RPMI8226 (cell line): ENCODE measurements around the gene HOXA1.
A peak's percentile ranks its signal among the peaks of the same experiment; 100 is the strongest.

ENCODE experiments used
- DNase-seq: peaks from one replicate; pipeline ENCODE4 v3.0.0-alpha.2; 2015

Gene HOXA1

DNA sequence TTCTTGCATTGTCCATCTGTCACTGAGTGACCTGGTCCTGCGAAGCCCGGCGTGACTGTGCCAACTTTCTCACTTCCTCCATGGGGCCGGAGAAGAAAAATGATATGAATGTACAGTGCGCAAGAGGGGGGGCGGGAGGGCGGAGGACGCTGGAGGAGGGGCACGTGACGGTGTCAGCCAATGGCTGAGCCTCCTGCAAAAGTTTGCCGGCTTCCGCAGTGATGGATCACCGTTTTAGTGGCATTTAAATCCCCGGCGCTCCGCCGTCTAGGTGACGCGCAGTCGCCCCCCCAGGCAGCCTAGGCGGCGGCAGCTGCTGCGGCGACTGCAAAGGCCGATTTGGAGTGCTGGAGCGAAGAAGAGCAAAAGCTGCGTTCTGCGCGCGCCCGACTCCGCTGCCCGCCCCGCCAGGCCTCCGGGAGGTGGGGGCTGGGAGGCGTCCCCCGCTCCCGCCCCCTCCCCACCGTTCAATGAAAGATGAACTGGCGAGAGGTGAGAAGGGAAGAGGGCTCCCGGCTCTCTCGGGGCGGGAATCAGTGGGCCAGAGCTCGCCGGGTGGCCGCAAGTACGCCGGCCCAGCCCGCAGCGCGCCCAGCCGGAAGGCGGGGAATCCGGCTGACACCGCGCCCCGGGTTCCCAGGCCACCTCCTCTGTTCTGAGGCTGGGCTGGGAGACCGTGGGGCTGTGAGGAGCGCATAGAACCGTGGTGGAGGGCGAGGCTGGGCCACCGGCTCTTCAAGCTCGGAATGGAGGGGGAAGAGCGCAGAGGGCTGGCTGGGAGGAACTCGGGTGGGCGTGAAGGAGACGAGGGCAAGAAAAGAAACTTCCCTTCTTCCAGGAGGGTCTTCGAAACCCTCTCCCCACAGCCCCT, at the start of gene HOXA1:
TSS of gene HOXA1 (minus strand) at position 104 of the 871 bp plus-strand sequence. CDS start at position 16, 88 bp downstream.
- peak; percentile 45 for DNase-seq

DNA sequence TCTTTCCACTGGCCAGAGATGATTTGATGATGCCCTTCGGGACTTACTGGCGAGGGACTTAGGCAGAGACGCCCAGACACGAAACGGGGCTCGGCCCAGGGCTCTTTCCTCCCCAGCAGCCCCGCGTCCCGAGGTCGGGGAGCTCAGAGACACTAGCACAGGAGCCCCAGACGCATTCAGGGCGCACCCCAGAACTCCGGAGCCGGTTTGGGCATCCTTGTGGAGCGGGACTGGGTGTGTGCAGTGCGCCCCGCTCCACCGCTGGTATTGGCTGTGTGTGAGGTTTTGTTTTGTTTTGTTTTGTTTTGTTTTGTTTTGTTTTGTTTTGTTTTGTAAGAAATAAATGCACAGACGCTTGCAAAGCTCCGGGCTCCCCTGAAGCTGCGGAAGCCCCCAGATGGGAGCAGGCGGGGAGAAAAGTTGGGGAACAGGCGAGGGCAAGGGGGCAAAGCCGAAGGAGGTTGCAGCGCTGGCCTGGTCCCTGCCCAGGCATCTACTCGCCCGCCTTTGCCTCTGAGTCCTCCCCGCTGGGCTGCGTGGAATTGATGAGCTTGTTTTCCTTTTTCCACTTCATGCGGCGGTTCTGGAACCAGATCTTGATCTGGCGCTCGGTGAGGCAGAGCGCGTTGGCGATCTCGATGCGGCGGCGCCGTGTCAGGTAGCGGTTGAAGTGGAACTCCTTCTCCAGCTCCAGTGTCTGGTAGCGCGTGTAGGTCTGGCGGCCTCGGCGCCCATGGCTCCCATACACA, 49.5 kb upstream of the HOXA1 start:
- no peak for DNase-seq

DNA sequence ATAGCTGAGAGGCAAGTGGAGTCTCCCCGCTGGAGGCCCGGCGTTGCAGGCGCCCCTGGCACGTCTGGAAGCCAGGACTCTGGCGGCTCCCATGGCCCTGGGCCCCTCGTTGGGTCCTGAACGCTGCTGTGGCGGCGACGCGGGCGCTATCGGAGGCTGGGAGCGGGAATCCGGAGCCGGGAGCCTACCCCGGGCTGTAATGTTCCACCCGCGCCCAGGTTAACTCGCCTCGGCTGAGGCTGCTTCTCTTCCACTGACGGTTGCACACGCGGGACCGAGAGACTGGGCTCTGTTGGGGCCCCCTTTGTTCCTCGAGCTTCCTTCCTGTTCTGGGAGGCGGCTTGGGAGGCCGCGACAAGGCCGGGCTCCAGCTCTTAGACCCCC, 49.0 kb upstream of the HOXA1 start:
- no peak for DNase-seq

GRCh38 chr7:27143950-27144780, 48.4 kb upstream of the HOXA1 start:
- no peak for DNase-seq

- DNase-seq, result no peak
These were observed 47.5 kb upstream of the HOXA1 start, which contains the start of gene HOXA5 for GRCh38 chr7:27143023-27143949. Gene HOXA5, minus strand, starts transcription at chr7:27143681. Its CDS starts 74 bp downstream, at chr7:27143607.

DNA sequence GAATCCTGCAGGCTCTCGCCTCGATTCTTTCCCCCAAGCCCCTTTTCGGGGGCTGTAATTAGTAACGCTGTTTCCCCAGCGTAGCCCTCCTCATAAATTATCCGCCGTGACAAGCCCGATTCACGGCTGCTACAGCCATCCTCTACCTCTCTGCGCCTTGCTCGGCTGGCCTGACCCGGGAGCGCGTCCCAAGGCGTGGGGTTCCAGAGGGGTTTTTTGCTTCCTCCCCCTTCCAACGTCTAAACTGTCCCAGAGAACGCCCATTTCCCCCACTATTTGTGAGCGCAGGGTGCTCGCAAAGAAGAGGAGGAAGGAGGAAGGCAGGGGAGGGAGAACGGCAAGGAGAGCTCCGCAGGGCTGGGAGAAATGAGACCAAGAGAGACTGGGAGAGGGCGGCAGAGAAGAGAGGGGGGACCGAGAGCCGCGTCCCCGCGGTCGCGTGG, 46.8 kb upstream of the HOXA1 start:
- DNase-seq, result no peak

GRCh38 chr7:27141923-27142579, 46.3 kb upstream of the HOXA1 start:
- no peak for DNase-seq

GRCh38 chr7:27141137-27141922, 45.5 kb upstream of the HOXA1 start:
- DNase-seq, result no peak

DNA sequence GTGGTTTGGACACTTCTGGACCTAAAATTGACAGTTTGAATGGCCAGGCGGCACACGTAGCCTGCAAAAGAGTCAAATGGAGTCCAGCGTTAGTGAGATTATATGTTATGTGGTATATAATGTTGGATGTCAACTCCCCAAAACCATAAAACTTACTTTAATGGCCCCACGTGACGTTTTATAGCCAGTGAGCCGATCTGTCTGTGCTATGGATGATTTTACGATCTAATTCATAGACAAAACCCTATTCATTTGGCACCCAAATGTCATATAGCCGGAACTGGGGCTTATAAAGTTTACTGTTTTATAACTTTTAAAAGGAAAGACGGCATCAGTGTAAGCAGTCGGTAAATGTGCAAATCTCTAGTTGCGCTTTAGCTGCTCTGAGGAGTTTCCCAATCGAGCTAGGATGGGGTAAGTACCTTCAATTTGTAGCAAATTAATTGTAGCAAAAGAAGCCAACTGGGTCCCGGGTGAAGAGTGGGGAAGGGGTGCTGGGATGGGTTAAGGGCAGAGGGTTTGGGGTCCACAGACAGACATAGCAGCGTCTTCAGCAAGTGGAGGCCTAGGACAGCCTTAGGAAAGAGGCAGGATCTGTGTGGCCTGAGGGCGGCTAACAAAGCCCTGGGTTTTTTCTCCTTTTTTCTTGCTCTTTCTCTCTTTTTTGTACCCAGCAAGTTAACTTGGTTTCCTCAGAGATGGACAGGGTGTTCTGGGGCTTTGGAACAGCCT, 44.5 kb upstream of the HOXA1 start:
- no peak for DNase-seq

GRCh38 chr7:27139334-27140125, 43.7 kb upstream of the HOXA1 start:
- no peak for DNase-seq

GRCh38 chr7:27138985-27139333, 43.2 kb upstream of the HOXA1 start:
- no peak for DNase-seq

DNA sequence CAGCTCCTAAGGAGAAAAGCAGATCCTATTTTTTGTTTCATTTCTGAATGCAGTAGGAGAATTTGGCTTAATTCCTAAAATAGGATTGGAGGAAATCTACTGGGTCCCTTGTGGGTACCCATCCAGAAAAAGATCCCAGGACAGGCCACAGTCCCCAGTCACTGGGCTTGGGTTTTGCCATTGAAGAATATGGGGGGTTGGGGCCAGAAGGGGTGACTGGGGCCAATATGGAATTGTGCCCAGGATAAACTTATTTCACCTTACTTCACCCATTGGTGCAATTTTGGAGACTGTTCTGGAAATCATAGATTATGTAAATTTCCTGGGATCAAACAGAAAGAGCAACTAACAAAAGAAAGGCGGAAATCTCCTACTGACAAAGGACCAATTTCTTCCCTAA, 42.7 kb upstream of the HOXA1 start:
- no peak for DNase-seq

GRCh38 chr7:27137640-27138315, 42.0 kb upstream of the HOXA1 start:
- DNase-seq, result no peak

GRCh38 chr7:27134392-27134791, 38.6 kb upstream of the HOXA1 start:
- DNase-seq, result no peak

GRCh38 chr7:27133409-27134231, 37.8 kb upstream of the HOXA1 start:
- DNase-seq, result no peak

DNA sequence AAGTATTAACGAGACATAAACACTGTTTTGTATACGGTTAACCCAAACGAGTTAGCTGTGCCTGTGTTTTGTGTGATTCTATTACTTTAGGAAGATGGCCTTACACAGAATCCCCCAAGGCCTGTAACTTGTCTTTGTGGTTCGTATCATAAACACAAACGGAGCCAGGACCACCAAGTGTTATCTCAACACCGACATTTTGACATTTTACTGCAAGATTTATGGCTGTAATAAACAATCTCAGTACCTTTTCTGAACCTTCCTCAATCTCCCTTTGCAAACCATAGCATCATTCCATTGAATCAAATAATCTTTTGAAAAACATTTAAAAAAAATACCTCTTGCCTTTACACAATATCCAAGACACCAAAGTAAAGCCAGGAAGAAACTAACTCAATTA, 37.2 kb upstream of the HOXA1 start:
- DNase-seq, result no peak

GRCh38 chr7:27132214-27132613, 36.4 kb upstream of the HOXA1 start:
- DNase-seq, result no peak
